ACC112 (cell line): ENCODE results near the gene RPS6KA4.
"Not testable (repeated sequence)": the region's sequence is repeated elsewhere in the genome, so short reads cannot be mapped to it uniquely, and the experiment has no call there.

ENCODE experiments used
- H2AFZ ChIP-seq: fragments of 200-600 bp; sonication (generic); one replicate; pipeline ENCODE4 v1.6.0; 2017; ENCODE audit warnings: antibody characterized with exemption, low read length; ENCODE audit not compliant: unreplicated experiment
- H3K27ac ChIP-seq: fragments of 200-600 bp; sonication (generic); 2 replicates; pipeline ENCODE4 v1.5.1; 2014; ENCODE audit warnings: low read depth, mild to moderate bottlenecking, antibody characterized with exemption, low read length, moderate library complexity
- H3K27me3 ChIP-seq: fragments of 200-600 bp; sonication (generic); 2 replicates; pipeline ENCODE4 v1.6.1; 2014; ENCODE audit warnings: mild to moderate bottlenecking, antibody characterized with exemption, low read length, moderate library complexity, mixed read lengths; ENCODE audit not compliant: insufficient read depth
- H3K36me3 ChIP-seq: fragments of 200-600 bp; sonication (generic); 2 replicates; pipeline ENCODE4 v1.6.1; 2016; ENCODE audit warnings: mild to moderate bottlenecking, antibody characterized with exemption, low read length, moderate library complexity, mixed read lengths; ENCODE audit not compliant: insufficient read depth
- H3K4me1 ChIP-seq: fragments of 200-600 bp; sonication (generic); one replicate; pipeline ENCODE4 v1.6.1; 2016; ENCODE audit warnings: low read length, mixed read lengths; ENCODE audit not compliant: insufficient read depth, unreplicated experiment, control insufficient read depth
- H3K4me3 ChIP-seq: fragments of 200-600 bp; sonication (generic); 2 replicates; pipeline ENCODE4 v1.5.1; 2014; ENCODE audit warnings: mild to moderate bottlenecking, low read depth, low read length
- H3K79me2 ChIP-seq: fragments of 200-600 bp; sonication (generic); one replicate; pipeline ENCODE4 v1.6.0; 2016; ENCODE audit warnings: low read length; ENCODE audit not compliant: control insufficient read depth, unreplicated experiment, insufficient read depth

Gene RPS6KA4

DNA sequence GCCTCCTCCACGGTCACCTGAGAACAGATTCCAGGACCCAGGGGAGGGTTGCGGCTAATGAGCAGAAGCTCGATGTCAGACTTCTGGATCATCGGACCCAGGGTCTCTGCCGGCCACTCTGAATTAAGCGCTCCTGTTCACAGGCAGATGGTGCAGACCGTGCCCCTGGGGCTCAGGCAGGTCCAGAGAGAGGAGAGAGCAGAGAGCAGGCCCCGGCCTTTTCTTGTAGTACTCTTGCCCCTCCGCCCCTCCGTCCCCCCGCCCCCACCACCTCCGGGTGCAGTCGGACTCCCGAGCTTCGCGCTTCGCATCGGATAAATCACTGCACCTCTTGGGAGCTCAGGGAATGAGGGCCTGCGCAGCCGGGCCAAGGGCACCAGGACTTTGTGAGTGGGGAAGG is 50.3 kb downstream of the RPS6KA4 start:
- peaks cover 9% of the 10 kb centered on the region; the same call in 1 of the 2 replicates for H3K27me3 ChIP-seq
- H3K36me3 ChIP-seq = no peaks in the 10 kb centered on the region
- H3K27ac ChIP-seq = no peak overlapping the region
- H3K79me2 ChIP-seq = no peaks in the 10 kb centered on the region
- no peak overlapping the region for H3K4me3 ChIP-seq
- no peak overlapping the region for H2AFZ ChIP-seq
- no peaks in the 10 kb centered on the region for H3K4me1 ChIP-seq

DNA sequence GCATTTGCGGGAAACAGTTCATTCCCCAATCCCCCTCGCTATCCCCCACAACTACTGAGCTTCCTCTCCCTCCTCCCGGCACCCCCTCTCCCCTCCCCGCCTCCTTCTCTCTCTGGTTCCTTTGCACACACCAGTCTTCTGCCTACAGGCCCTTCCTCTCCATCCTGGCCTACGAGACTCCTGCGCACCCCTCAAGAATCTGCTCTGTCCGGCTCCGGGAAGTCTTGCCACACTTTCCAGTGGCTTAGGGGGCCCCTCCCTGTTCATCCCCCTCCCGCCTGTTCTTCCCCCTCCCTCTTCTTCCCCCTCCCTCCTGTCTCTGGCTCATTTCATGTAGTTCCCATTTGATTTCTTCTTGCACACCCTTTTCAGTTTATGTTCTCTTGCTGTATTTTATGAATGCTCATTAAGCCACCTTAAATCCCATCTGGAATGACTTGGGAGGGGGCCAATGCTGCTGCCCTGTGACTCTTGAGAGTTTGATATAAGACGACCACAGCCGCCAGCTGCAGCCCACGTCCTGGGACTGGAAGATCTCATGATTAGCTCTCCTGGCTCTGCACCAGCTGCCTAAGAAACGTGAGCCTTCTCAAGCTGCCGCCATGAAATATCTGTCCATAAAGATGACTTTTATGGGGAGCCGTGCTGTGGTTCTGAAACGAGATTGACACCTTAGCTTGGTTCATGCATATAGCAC is 50.9 kb downstream of the RPS6KA4 start:
- Histone ChIP-seq H3K4me1 (no peaks in the 10 kb centered on the region), H3K79me2 (no peaks in the 10 kb centered on the region), H3K27me3 (0 out of 2 replicates have a peak, but pooled peaks cover 4% of the 10 kb centered on the region), H3K36me3 (no peaks in the 10 kb centered on the region), H3K27ac (no peak overlapping the region), H3K4me3 (no peak overlapping the region), H2AFZ (no peak overlapping the region)

DNA sequence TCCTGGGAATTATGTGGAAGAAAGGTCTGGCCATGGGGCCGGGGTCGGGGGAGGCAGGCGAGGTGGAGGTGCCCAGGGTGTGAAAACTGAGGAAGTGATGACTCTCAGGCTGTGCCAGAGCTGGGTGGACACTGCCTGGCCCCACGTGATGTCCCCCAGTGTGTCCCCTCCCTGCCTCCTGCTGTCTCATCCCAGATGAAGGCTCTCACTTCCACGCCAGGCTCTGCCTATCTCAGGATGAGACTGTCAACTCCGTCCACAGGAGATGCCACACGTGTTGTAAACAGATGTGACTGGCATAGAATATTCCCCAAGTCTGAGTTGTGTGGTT is 51.4 kb downstream of the RPS6KA4 start:
- H2AFZ ChIP-seq = no peak overlapping the region
- 0 out of 2 replicates have a peak, but pooled peaks cover 4% of the 10 kb centered on the region for H3K27me3 ChIP-seq
- no peak overlapping the region for H3K4me3 ChIP-seq
- no peaks in the 10 kb centered on the region for H3K4me1 ChIP-seq
- H3K27ac ChIP-seq = no peak overlapping the region
- no peaks in the 10 kb centered on the region for H3K79me2 ChIP-seq
- H3K36me3 ChIP-seq = no peaks in the 10 kb centered on the region

DNA sequence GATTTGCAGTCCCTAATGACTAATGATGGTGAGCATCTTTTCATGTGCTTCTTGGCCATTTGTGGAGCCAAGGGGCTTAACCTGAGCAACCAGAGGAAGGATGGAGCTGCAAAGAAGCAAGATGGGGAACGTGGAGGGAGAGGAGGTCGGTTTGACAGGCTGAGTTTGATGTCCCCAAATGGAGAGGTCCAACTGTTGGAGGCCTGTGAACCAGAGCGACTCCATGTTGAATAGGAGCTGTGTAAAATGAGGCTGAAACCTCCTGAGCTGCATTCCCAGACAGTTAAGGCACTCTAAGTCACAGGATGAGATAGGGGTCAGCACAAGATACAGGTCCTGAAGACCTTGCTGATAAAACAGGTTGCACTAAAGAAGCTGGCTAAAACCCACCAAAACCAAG is 54.5 kb downstream of the RPS6KA4 start:
- Histone ChIP-seq H2AFZ (no peak overlapping the region), H3K79me2 (no peaks in the 10 kb centered on the region), H3K4me1 (no peaks in the 10 kb centered on the region), H3K27ac (no peak overlapping the region), H3K36me3 (no peaks in the 10 kb centered on the region), H3K27me3 (0 out of 2 replicates have a peak, but pooled peaks cover 4% of the 10 kb centered on the region), H3K4me3 (no peak overlapping the region)

DNA sequence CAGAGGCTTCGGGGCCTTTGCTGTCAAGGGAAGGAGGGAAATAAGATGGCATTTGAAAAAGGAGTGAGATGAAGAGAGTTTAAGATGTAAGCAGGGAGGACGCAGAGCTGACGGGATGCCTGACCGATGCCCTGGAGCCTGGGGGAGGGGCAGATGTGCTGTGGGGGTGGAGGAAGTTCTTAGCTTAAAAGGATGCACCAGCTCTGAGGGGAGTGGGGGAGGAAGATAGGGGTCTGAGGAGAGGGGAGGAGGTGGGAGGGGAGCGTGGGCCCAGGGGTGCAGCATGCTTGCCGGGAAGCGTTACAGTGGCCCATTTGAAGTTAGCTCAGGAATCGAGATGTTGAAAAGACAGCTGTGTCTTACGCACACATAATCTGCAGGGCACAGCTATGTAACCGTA is 56.3 kb downstream of the RPS6KA4 start:
- no peaks in the 10 kb centered on the region for H3K36me3 ChIP-seq
- no peak overlapping the region for H2AFZ ChIP-seq
- no peak overlapping the region for H3K27ac ChIP-seq
- H3K27me3 ChIP-seq = 0 out of 2 replicates have a peak, but pooled peaks cover 4% of the 10 kb centered on the region
- no peak overlapping the region for H3K4me3 ChIP-seq
- H3K79me2 ChIP-seq = no peaks in the 10 kb centered on the region
- no peaks in the 10 kb centered on the region for H3K4me1 ChIP-seq

DNA sequence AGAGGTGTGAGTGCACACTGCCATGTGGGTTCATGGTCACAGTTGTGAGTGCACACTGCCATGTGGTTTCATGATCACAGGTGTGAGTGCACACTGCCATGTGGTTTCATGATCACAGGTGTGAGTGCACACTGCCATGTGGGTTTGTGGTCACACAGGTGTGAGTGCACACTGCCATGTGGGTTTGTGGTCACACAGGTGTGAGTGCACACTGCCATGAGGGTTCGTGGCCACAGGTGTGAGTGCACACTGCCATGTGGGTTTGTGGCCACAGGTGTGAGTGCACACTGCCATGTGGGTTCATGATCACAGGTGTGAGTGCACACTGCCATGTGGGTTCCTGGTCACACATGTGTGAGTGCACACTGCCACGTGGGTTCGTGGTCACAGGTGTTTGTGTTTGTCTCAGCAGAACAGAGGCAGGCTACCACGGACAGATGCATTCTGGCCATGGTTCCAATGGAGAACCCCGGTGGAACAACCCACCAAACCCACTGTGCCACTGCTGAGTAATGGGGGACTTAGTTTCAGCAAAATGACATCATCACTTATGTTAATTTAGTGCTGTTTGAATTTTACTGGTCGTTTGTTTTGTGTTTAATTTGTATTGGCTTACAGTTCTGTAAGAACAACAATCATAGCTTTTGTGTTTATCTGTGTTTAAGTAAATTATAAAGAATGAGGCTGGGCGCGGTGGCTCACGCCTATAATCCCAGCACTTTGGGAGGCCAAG is 57.2 kb downstream of the RPS6KA4 start:
- H3K4me1 ChIP-seq = no peaks in the 10 kb centered on the region
- H3K79me2 ChIP-seq = no peaks in the 10 kb centered on the region
- H2AFZ ChIP-seq = no peak overlapping the region
- no peak overlapping the region for H3K4me3 ChIP-seq
- no peak overlapping the region for H3K27ac ChIP-seq
- H3K27me3 ChIP-seq = 0 out of 2 replicates have a peak, but pooled peaks cover 4% of the 10 kb centered on the region
- no peaks in the 10 kb centered on the region for H3K36me3 ChIP-seq

DNA sequence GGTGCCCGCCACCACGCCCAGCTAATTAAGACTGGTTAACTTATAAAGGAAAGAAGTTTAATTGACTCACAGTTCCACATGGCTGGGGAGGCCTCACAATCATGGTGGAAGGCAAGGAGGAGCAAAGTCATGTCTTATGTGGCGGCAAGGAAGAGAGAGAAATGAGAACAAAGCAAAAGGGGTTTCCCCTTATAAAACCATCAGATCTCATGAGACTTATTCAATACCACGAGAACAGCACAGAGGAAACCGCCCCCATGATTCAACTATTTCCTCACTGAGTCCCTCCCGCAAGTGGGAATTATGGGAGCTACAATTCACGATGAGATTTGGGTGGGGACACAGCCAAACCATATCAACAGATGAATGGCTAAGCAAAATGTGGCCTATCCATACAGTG is 59.3 kb downstream of the RPS6KA4 start:
- H3K4me1 ChIP-seq, H3K36me3 ChIP-seq: not testable (repeated sequence)

DNA sequence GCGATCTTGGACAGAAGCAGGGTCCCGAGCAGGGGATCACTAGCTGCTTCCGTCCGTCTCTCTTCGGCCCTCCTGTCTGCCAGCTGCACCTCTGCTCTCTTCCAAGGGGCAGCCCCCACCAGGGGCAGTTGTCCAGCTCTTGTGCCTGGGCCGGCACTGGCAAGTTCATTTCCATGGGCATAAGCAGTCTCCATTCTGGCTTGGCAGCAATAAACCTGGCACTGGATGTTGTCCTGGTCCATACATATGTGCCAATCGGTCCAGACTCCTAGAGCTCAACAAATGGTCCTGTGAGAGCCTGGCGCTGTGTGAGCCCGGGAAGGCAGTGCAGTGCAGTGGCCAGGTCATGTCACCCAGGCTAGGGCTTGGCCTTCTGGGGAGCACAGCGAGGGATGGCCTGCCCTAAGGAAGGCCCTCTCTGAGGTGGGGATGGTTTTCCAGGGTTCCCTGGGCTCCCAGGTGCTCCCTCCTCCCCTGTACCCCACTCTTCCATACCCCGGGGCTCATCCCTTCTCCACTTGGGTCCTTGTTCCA is 60.4 kb downstream of the RPS6KA4 start:
- no peaks in the 10 kb centered on the region for H3K4me1 ChIP-seq
- H2AFZ ChIP-seq = no peak overlapping the region
- H3K79me2 ChIP-seq = no peaks in the 10 kb centered on the region

More for the DNA sequence above, 59.3 kb downstream of the RPS6KA4 start:
- H3K79me2 ChIP-seq, H3K4me3 ChIP-seq, H2AFZ ChIP-seq, H3K27ac ChIP-seq: not testable (repeated sequence)
- peaks cover 12% of the 10 kb centered on the region for H3K27me3 ChIP-seq

DNA sequence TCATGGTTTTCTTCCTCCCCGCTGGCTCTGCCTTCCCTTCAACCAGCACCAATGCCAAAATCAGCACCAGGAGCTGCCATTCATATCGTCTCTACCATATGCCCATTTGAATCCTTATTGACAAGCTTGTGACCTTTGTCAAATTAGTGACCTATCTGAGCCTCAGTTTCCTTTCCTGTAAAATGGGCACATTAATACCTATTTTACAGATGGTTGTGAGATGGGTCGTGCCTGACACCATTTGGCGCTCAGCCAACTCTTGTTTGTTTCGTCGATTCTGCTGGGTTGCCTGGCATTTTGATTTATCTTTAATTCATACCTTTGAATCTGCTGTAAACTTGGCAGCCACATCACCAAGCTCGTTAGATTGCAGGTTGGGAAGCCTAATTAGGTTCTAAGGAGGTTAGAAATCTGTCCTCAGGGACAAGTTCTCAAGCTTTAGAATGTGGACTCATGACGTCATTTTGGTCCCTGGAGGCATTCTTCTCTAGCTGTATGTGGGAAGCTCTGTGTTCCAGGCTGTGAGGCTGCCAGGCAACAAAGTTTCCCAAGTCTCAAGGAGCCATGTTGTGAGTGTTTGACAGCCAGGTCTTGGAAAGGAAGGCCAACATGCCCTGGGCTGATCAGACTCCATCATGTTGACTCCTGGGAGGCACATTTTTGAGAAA is 61.0 kb downstream of the RPS6KA4 start:
- Histone ChIP-seq H3K4me3 (no peak overlapping the region), H3K27ac (no peak overlapping the region), H3K36me3 (no peaks in the 10 kb centered on the region), H3K4me1 (no peaks in the 10 kb centered on the region), H3K79me2 (no peaks in the 10 kb centered on the region), H3K27me3 (peaks cover 21% of the 10 kb centered on the region), H2AFZ (no peak overlapping the region)

More for the DNA sequence above, 60.4 kb downstream of the RPS6KA4 start:
- peaks cover 21% of the 10 kb centered on the region for H3K27me3 ChIP-seq
- H3K4me3 ChIP-seq = no peak overlapping the region
- no peak overlapping the region for H3K27ac ChIP-seq
- H3K36me3 ChIP-seq = no peaks in the 10 kb centered on the region
